ENCODE results near the gene COA3. TPM values are rescaled to one million over a fixed set of nuclear protein-coding genes. Genes with fewer than 3 reads are reported as not detected.

Gene COA3
- total RNA-seq, 5 donors from 2014 or later (not counting 1 experiment from before 2014, with no cell fraction given), result 7.9 to 32.4 (median 29.8) TPM

DNA sequence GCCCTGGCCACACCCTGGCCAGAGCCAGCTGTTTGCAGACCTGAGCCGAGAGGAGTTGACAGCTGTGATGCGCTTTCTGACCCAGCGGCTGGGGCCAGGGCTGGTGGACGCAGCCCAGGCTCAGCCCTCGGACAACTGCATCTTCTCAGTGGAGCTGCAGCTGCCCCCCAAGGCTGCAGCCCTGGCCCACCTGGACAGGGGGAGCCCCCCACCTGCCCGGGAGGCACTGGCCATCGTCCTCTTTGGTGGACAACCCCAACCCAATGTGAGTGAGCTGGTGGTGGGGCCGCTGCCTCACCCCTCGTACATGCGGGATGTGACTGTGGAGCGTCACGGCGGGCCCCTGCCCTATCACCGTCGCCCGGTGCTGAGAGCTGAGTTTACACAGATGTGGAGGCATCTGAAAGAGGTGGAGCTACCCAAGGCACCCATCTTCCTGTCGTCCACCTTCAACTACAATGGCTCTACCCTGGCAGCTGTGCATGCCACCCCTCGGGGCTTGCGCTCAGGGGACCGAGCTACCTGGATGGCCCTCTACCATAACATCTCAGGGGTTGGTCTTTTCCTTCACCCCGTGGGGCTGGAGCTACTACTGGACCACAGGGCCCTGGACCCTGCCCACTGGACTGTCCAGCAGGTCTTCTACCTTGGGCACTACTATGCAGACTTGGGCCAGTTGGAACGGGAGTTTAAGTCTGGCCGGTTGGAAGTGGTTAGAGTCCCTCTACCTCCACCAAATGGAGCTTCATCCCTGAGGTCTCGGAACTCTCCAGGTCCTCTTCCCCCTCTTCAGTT lies 46.5 kb upstream of the COA3 start:
- ATAC-seq (replicated peaks in 1 of 4) (no peak), DNase-seq (no peak)
- ChIA-PET POLR2A (interaction anchor here in 1 of 2 donors (0.5 kb wide), 1 partner anchor 279 kb away, joined by 3 read pairs; no protein-coding TSS in a partner anchor), CTCF (no interaction called here)
- Histone ChIP-seq H3K4me3 (ENCODE audit: control insufficient read depth in 1 of 2, extremely low read depth in 1 of 2, low read length in 1 of 2) (no peak overlapping the region), H3K27ac (ENCODE audit: low read length) (no peak overlapping the region), H3K4me1 (ENCODE audit: control insufficient read depth in 1 of 2, extremely low read depth in 1 of 2, insufficient read depth in 2 of 2, low read length in 2 of 2) (no peaks in the 10 kb centered on the region), H3K9me3 (no peaks in the 10 kb centered on the region), H3K36me3 (ENCODE audit: control insufficient read depth in 2 of 2, extremely low read depth in 1 of 2, insufficient read depth in 1 of 2, low read length in 1 of 2) (peaks cover 5 to 46% of the 10 kb centered on the region in 2 donors), H3K27me3 (replicated peaks in 1 of 2; ENCODE audit: control insufficient read depth in 2 of 2, extremely low read depth in 1 of 2, insufficient read depth in 2 of 2, low read length in 1 of 2) (no peaks in the 10 kb centered on the region)
- H3K27ac Mint-ChIP-seq, result no peak overlapping the region
- H3K36me3 Mint-ChIP-seq, result peaks cover 29% of the 10 kb centered on the region
- no peaks in the 10 kb centered on the region for H3K27me3 Mint-ChIP-seq
- H3K9me3 Mint-ChIP-seq, result no peaks in the 10 kb centered on the region
- 96% methylated on average over 13 of the region's 24 CpGs for WGBS (ENCODE audit: insufficient coverage)
- no peak overlapping the region for H3K4me3 Mint-ChIP-seq
- peaks cover 0 to 8% (median 6%) of the 10 kb centered on the region in 3 donors for H3K4me1 Mint-ChIP-seq

DNA sequence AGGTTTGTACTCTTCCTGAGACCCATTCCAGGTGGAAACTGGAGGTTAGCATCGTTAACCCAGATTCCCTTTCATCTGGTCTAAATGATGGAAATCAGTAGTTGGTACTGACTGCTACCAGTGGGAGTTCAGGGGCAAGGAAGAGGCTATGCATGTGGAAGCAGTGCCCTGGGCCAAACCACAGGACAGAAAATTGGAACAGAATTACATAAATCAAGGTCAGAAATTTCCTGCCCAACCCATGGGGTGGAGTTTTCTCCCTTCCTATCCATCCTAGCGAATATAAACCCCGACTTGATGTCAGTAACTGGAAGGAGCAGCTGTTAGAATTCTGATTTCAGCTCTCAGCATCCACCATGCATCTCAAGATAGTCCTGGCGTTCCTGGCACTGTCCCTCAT lies 45.8 kb upstream of the COA3 start, which contains the start of gene AOC2:
Gene AOC2, plus strand, starts transcription at position 310 of the 400 bp plus-strand sequence. Its CDS starts 47 bp downstream, at position 357.
- Mint-ChIP-seq H3K4me1 (peaks cover 0 to 8% (median 6%) of the 10 kb centered on the region in 3 donors), H3K27ac (no peak within 1 kb of the TSS), H3K36me3 (peaks cover 32% of the 10 kb centered on the region), H3K27me3 (no peaks in the 10 kb centered on the region), H3K9me3 (no peaks in the 10 kb centered on the region), H3K4me3 (no peak within 1 kb of the TSS)
- ATAC-seq (replicated peaks in 1 of 4) (no peak), DNase-seq (no peak)
- no peaks in the 10 kb centered on the region for H3K27me3 ChIP-seq (replicated peaks in 1 of 2; ENCODE audit: control insufficient read depth in 2 of 2, extremely low read depth in 1 of 2, insufficient read depth in 2 of 2, low read length in 1 of 2)
- H3K9me3 ChIP-seq, result no peaks in the 10 kb centered on the region
- POLR2A ChIA-PET, result interaction anchor here in 1 of 2 donors (0.5 kb wide), 1 partner anchor 280 kb away, joined by 3 read pairs; no protein-coding TSS in a partner anchor
- no peak within 1 kb of the TSS for H3K4me3 ChIP-seq (ENCODE audit: control insufficient read depth in 1 of 2, extremely low read depth in 1 of 2, low read length in 1 of 2)
- peaks cover 5 to 51% of the 10 kb centered on the region in 2 donors for H3K36me3 ChIP-seq (ENCODE audit: control insufficient read depth in 2 of 2, extremely low read depth in 1 of 2, insufficient read depth in 1 of 2, low read length in 1 of 2)
- H3K4me1 ChIP-seq (ENCODE audit: control insufficient read depth in 1 of 2, extremely low read depth in 1 of 2, insufficient read depth in 2 of 2, low read length in 2 of 2), result no peaks in the 10 kb centered on the region
- WGBS (ENCODE audit: insufficient coverage), result 88% methylated on average over 1 of the region's 4 CpGs
- CTCF ChIA-PET, result no interaction called here
- no peak within 1 kb of the TSS for H3K27ac ChIP-seq (ENCODE audit: low read length)

DNA sequence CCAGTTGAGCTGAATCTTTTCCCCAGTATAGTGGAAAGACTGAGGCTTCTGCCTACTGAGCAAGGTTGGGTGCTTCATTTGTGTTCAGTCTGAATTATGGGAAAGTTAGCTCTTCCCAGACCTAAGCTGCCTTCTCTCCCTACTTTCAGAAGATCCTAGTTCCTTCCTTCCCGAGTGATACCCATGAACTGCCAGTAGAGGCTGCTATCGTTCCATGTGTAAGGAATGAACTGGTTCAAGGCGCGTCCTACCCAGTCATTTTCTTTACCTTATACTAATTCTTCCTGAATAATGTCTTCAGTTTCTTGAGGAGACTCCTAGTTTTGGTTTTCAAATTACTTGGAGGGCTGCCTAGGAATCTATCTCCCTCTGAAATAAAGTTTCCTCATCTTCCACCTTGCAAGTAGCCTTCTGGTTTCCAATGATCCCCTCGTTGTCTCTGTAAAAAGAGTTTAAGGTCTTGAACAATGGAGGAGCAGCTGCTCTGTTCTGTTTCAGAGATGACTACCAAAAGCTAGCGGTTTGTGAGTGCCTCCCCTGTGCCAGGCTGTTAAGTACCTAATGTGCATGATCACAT lies 44.9 kb upstream of the COA3 start:
- ChIA-PET POLR2A (interaction anchor here in 1 of 2 donors (0.6 kb wide), 1 partner anchor 128 kb away, joined by 7 read pairs; no protein-coding TSS in a partner anchor), CTCF (interaction anchor here in 1 of 2 donors (0.8 to 1.2 kb wide), 2 partner anchors 10 to 496 kb away, joined by 3 to 4 read pairs; partner anchors contain the start of gene PSME3)
- Mint-ChIP-seq H3K4me3 (no peak overlapping the region), H3K9me3 (no peaks in the 10 kb centered on the region), H3K4me1 (peaks cover 0 to 8% (median 6%) of the 10 kb centered on the region in 3 donors), H3K27me3 (no peaks in the 10 kb centered on the region), H3K36me3 (peaks cover 40% of the 10 kb centered on the region), H3K27ac (no peak overlapping the region)
- H3K27me3 ChIP-seq (replicated peaks in 1 of 2; ENCODE audit: control insufficient read depth in 2 of 2, extremely low read depth in 1 of 2, insufficient read depth in 2 of 2, low read length in 1 of 2), result no peaks in the 10 kb centered on the region
- peak in 2 of 35 experiments; percentile 10 to 48 for DNase-seq
- ATAC-seq (replicated peaks in 1 of 4), result peak in 1 of 4 experiments; percentile 39
- WGBS (ENCODE audit: insufficient coverage), result no CpG with 5 or more reads among the region's 6 CpGs
- H3K9me3 ChIP-seq, result no peaks in the 10 kb centered on the region
- peaks cover 9 to 59% of the 10 kb centered on the region in 2 donors for H3K36me3 ChIP-seq (ENCODE audit: control insufficient read depth in 2 of 2, extremely low read depth in 1 of 2, insufficient read depth in 1 of 2, low read length in 1 of 2)
- H3K4me1 ChIP-seq (ENCODE audit: control insufficient read depth in 1 of 2, extremely low read depth in 1 of 2, insufficient read depth in 2 of 2, low read length in 2 of 2), result no peaks in the 10 kb centered on the region
- H3K4me3 ChIP-seq (ENCODE audit: control insufficient read depth in 1 of 2, extremely low read depth in 1 of 2, low read length in 1 of 2), result no peak overlapping the region
- H3K27ac ChIP-seq (ENCODE audit: low read length), result no peak overlapping the region

DNA sequence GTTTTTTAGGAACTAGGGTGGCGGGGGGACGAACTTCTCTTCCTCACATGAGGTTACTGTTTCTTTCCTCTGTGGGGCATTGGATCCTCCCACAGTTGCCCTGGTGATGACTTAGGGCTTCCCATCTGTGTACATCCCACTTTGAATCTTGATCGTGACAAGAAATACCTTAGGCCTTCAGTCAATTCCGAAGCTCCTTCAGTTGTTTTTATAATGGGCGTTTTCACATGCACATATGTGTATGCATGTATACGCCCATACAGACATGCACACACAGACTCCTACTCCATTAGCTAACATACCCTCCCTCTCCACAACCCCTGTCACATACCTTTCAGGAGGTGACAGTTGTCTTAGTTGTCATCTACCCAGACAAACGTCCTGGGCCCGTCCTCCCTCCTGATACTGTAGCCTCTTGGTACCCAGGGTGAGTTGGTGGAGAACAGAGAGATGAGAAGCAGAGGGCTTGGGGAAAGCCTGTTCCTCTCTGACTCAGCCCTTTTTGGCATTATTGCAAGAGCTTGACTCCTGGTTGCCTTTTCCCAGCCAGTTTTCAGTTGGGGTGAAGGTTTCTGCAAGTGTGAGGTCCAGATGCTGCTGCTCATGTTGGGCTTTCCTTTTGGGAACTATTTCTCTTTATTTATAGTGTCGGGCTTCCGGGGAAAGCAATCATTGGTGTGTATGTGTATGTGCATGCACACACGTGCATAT lies 43.6 kb upstream of the COA3 start:
- H3K4me1 ChIP-seq (ENCODE audit: control insufficient read depth in 1 of 2, extremely low read depth in 1 of 2, insufficient read depth in 2 of 2, low read length in 2 of 2), result no peaks in the 10 kb centered on the region
- Mint-ChIP-seq H3K4me1 (peaks cover 0 to 8% (median 6%) of the 10 kb centered on the region in 3 donors), H3K9me3 (no peaks in the 10 kb centered on the region), H3K36me3 (peaks cover 46% of the 10 kb centered on the region), H3K27ac (no peak overlapping the region), H3K4me3 (no peak overlapping the region), H3K27me3 (no peaks in the 10 kb centered on the region)
- DNase-seq, result no peak
- no peak overlapping the region for H3K27ac ChIP-seq (ENCODE audit: low read length)
- H3K9me3 ChIP-seq, result no peaks in the 10 kb centered on the region
- no peak for ATAC-seq (replicated peaks in 1 of 4)
- no peak overlapping the region for H3K4me3 ChIP-seq (ENCODE audit: control insufficient read depth in 1 of 2, extremely low read depth in 1 of 2, low read length in 1 of 2)
- ChIA-PET CTCF (interaction anchor here in 1 of 2 donors (0.8 kb wide), 1 partner anchor 9 kb away, joined by 3 read pairs; the partner anchor contains the start of gene PSME3), POLR2A (no interaction called here)
- 80% methylated on average over 1 of the region's 11 CpGs for WGBS (ENCODE audit: insufficient coverage)
- H3K36me3 ChIP-seq (ENCODE audit: control insufficient read depth in 2 of 2, extremely low read depth in 1 of 2, insufficient read depth in 1 of 2, low read length in 1 of 2), result peaks cover 9 to 72% of the 10 kb centered on the region in 2 donors
- H3K27me3 ChIP-seq (replicated peaks in 1 of 2; ENCODE audit: control insufficient read depth in 2 of 2, extremely low read depth in 1 of 2, insufficient read depth in 2 of 2, low read length in 1 of 2), result no peaks in the 10 kb centered on the region

DNA sequence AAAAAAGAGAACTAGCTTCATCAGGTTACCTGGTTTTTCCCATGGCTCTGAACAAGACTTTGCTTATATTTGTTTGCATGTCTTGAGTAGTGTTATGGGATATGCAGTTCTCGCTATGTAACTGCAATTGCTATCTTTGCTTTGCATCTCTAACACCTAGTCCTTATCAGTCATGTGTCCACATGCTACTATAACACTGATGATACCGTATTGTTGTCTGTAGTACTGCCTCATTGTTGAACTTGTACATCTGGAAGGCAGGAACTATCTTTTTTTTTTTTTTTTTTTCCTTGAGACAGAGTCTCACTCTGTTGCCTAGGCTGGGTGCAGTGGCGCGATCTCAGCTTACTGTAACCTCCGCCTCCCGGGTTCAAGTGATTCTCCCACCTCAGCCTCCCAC lies 37.2 kb upstream of the COA3 start:
- Histone ChIP-seq H3K4me3 (ENCODE audit: control insufficient read depth in 1 of 2, extremely low read depth in 1 of 2, low read length in 1 of 2) (no peak overlapping the region), H3K27me3 (replicated peaks in 1 of 2; ENCODE audit: control insufficient read depth in 2 of 2, extremely low read depth in 1 of 2, insufficient read depth in 2 of 2, low read length in 1 of 2) (no peaks in the 10 kb centered on the region), H3K9me3 (no peaks in the 10 kb centered on the region), H3K4me1 (ENCODE audit: control insufficient read depth in 1 of 2, extremely low read depth in 1 of 2, insufficient read depth in 2 of 2, low read length in 2 of 2) (peaks cover 11 to 18% of the 10 kb centered on the region in 2 experiments), H3K36me3 (ENCODE audit: control insufficient read depth in 2 of 2, extremely low read depth in 1 of 2, insufficient read depth in 1 of 2, low read length in 1 of 2) (peaks cover 5 to 44% of the 10 kb centered on the region in 2 donors), H3K27ac (ENCODE audit: low read length) (no peak overlapping the region)
- no peak for DNase-seq
- Mint-ChIP-seq H3K27me3 (no peaks in the 10 kb centered on the region), H3K4me1 (peaks cover 22 to 32% (median 25%) of the 10 kb centered on the region in 3 donors), H3K9me3 (no peaks in the 10 kb centered on the region), H3K4me3 (no peak overlapping the region), H3K27ac (no peak overlapping the region), H3K36me3 (peaks cover 17% of the 10 kb centered on the region)
- 100% methylated on average over 2 of the region's 6 CpGs for WGBS (ENCODE audit: insufficient coverage)
- ChIA-PET POLR2A (interaction anchor here in 1 of 2 donors (0.7 kb wide), 1 partner anchor 500 kb away, joined by 6 read pairs; no protein-coding TSS in a partner anchor), CTCF (interaction anchor here in 1 of 2 donors (0.9 kb wide), 1 partner anchor 12 kb away, joined by 3 read pairs; the partner anchor contains the start of gene BECN1)
- no peak for ATAC-seq (replicated peaks in 1 of 4)
